ENCODE results near the gene FNDC11.

DNA sequence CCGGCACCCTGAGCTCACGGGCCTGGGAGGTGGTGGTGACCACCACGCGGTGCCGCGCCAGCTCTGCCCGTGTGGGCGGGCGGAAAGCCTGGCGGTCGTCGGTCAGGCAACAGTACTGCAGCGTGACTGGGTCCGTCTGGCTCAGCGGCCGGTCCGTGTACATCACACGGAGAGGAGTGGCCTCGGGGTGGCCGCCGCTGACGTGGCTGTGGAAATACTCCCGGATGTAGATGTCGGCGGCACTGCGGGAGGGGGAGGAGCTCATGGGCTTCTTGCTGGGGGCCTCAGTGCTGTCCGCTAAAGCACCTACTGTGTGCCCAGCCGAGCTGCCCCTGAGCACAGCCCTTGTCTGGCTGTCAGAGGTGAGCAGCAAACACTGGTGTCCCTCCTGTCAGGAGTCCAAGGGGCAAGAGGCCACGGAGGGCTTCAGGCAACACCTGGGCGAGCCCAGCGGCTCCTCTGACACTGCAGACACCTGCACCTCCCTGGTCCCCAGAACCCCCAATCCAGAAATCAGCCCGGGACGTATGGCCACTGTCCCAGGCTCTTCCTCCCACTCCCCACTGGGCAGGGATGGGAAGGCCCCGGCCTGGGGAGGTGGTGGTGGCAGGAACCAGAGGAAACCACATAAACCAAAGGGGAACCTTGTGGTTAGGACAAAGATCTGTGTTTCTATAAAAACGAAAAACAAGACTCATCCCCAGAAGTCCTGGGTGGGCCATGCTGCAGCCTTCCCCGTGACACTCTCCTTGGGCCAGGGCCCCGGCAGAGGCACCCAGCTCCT is 13.6 kb downstream of the FNDC11 start:
- TF ChIP-seq, protein P1, sequence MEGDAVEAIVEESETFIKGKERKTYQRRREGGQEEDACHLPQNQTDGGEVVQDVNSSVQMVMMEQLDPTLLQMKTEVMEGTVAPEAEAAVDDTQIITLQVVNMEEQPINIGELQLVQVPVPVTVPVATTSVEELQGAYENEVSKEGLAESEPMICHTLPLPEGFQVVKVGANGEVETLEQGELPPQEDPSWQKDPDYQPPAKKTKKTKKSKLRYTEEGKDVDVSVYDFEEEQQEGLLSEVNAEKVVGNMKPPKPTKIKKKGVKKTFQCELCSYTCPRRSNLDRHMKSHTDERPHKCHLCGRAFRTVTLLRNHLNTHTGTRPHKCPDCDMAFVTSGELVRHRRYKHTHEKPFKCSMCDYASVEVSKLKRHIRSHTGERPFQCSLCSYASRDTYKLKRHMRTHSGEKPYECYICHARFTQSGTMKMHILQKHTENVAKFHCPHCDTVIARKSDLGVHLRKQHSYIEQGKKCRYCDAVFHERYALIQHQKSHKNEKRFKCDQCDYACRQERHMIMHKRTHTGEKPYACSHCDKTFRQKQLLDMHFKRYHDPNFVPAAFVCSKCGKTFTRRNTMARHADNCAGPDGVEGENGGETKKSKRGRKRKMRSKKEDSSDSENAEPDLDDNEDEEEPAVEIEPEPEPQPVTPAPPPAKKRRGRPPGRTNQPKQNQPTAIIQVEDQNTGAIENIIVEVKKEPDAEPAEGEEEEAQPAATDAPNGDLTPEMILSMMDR (IDR thresholded peaks at IDR 0.05; ENCODE audit: insufficient read depth, low read length), result no peak
- peak; percentile 90 for TF ChIP-seq POLR2AphosphoS5 (IDR thresholded peaks at IDR 0.05; ENCODE audit: low read depth)
- peak; percentile 35; the same call in 1 of the 2 replicates for TF ChIP-seq SPI1 (IDR thresholded peaks at IDR 0.05; ENCODE audit: borderline replicate concordance, low read depth)
